HTERT RPE-1 (cell line): ENCODE data around the gene BCL6.

Experiments
- in situ Hi-C: fragments of 300-500 bp; cut with MboI; formaldehyde crosslinking; loops from 4 replicates; pipeline ENCODE4 v1.14.3; 2020; ENCODE audit warnings: low sequenced_read_pairs

Gene BCL6

GRCh38 chr3:187745201-187746058 lies at the start of gene BCL6:
Gene BCL6 (minus strand): TSS chr3:187745468. CDS start chr3:187733693, 11,775 bp downstream.
- in situ Hi-C loops = no loop called here

DNA sequence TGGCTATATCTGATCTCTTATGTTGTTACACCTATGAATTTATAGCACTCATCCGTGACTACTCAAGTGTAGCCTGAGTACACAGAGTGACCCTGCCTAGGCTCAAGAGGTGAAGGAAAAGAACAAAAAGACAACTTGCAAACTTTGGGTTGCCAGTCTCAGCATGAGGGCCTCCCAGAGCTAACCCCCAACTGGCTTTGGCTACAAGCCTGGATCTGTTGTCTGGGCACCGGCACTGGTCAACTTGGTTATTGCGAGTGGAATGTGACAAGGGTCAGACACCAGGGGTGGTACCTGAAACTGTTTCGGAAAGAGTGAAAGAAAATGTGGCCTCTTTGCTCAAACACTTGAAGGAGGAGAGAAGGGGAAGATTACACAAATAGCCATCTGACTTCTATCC lies 49.5 kb upstream of the BCL6 start:
- in situ Hi-C loops = no loop called here

GRCh38 chr3:187793618-187794017 lies 48.4 kb upstream of the BCL6 start:
- in situ Hi-C loops = no loop called here

- in situ Hi-C loops = no loop called here
Observed at GRCh38 chr3:187792521-187792920, 47.3 kb upstream of the BCL6 start.

- in situ Hi-C loops = no loop called here
Observed at GRCh38 chr3:187789872-187790271, 44.6 kb upstream of the BCL6 start.

DNA sequence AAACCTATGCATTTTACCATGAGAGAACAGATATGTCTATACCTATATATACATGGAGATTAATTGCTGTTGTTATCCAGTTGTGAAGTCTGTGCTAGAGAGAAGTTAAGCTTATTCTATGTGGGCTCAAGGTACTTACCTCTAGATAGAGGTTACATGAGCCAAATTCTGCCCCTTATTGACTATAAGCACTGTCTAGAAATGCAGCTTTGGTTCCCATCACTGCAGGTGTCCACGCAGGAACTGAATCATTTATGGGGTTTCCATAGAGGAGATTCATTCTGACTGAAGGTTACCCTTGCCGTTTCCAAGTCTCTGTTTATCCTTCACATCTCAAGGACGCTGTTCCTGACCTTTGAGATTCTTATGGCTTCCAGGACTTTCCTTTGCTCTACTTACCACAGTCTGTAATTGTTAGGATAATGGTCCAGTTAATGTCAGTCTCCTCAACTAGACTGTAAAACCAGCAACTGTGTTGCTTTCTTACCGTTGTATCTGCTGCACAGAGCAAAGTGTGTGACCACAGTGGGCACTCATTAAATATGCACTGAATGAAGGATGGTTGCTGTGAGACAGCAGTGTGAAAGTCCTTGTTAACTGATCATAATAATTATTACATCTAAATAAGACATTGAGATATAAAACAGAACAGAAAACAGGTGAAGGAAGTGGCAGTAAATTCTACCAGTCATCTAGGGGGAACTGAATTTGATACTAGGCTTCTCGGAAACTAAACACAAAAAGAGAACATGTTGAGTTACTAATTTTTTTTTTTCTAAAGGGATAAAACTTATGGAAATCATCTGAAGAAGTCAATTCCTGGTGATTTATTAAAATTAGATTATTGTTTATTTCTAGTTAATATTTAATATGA lies 44.0 kb upstream of the BCL6 start:
- in situ Hi-C loops = no loop called here

DNA sequence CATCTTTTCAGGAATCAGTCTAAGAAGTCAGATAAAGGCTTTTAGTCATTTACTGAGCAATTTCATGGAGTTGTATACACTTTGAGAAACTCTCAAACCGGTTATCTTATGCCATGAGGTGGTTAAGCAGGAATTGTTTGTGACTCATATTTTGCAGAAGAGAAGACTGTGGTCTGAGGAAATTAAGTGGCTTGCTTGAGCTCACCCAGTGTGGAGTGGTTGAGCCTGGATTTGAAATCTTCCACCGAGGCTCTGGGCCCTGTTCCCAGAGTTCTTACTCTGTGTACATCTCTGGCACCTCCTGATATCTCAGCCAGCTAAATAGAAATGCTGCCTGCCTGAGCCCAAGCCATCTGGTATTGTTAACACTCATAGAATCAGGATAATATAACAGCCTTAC lies 37.8 kb upstream of the BCL6 start:
- in situ Hi-C loops = no loop called here

DNA sequence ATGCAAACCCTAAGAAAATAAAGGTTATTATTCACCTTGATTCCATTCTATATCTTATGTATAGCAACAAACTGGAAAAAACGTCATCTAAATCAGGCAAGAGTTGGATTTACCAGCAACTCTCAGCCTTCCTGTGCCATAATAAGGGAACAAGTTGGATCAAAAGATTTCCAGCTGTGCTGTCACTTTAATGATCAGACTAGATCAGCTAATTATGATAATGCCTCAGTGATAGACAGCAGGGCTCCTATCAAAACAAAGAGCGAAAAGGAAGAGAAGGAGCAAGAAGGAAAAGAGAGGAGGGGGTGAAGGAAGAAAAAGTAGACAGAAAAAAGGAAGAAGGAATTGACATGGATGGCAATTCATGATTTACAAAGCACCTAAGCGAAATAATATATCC lies 36.7 kb upstream of the BCL6 start:
- in situ Hi-C loops = no loop called here

DNA sequence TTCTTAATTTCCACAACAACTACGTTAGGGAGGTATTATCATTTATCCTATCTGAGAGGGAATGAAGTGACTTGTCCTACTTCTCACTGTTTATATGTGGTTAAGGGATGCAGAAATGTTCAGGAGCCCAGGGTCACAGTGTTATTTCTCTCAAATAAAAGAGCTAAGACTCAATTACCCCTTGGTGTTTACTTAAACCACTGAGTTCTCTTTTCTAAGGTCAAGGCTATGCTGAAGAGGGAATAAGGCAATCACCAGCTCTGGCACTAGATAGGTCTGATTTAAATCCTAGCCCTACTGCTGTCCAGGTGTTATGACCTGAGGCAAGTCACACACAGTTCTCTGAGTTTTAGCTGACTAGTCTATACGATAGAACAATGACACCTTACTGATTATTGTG lies 35.7 kb upstream of the BCL6 start:
- in situ Hi-C loops = no loop called here

DNA sequence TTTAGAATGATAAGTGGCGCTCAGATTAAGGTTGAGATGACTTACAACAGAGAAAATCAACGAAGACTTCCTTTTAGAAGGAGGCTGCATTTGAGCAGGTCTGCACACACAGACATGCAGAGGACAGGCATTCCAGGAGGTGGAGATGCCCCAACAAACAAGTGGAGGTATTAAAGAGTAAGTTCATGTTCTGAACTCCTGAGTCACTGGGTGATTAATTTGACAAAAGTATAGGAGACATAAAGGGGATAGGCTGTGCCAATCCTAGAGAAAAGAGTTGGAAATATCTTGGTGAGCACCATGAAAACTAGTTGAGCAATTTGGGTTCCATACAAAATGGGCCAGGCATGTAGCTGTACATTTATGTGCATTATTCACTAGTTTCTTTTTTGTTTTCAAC lies 33.5 kb upstream of the BCL6 start:
- in situ Hi-C loops = no loop called here

GRCh38 chr3:187777331-187777941 lies 32.2 kb upstream of the BCL6 start:
- in situ Hi-C loops = no loop called here

DNA sequence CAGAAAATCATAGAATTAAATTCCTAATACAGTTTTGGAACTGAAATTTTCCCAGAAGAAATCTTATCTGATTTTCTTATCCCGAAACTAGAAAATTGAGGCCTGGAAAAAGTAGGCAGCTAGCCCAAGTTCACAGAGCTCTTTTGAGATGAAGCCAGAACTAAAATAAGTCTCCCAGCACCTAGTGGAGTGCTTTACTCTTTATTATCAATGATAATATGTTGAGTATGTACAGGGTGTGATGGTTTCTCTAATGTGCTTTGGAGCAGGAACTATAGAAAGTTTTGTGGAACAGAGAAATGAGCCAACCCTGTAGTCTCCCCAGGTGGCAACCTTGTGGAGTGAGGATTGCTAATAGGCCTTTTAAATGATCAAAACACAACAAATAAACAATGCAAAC lies 30.3 kb upstream of the BCL6 start:
- in situ Hi-C loops = no loop called here

GRCh38 chr3:187774185-187774789 lies 29.0 kb upstream of the BCL6 start:
- in situ Hi-C loops = no loop called here

GRCh38 chr3:187773233-187774184 lies 28.2 kb upstream of the BCL6 start:
- in situ Hi-C loops = no loop called here

GRCh38 chr3:187770224-187770623 lies 25.0 kb upstream of the BCL6 start:
- in situ Hi-C loops = no loop called here

- in situ Hi-C loops = no loop called here
Observed at GRCh38 chr3:187769771-187770170, 24.5 kb upstream of the BCL6 start.

DNA sequence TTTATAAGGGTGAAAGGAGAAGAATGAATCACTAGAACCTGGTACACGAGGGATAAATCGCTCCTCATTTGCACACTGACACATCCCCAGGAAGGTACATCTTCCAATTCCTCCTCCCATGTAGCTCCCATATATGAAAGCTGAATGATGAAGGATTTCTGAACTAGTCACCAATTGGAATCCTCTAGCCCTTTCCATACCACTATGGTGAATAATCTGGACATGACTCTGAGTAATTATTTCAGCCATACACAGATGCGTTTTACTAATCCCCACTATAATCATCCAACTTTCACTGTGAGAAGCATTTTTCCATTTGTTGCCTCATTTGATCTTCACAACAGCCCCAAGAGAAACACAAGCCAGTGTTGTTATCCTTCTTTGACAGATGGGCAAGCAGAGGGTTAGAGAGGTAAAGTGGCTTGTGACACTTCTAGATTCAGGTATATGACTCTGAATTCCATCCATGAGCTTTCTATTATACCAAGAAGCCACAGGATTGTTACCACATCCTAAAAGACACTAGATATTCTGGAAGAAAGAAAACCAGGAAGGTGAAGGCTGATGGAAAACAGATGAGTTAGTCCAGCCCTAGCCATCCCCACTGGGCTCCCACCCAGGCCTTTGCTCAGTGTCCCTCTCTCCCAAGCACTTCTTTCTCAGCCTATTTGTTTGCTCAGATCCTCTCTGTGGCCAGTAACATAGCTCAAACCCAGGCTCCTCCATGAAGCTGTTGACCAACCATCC lies 22.2 kb upstream of the BCL6 start:
- in situ Hi-C loops = no loop called here

GRCh38 chr3:187765342-187765741 lies 20.1 kb upstream of the BCL6 start:
- in situ Hi-C loops = no loop called here
